Esophagus squamous epithelium (tissue), 4 donors: ENCODE measurements around the gene MPST.

Experiments used
- POLR2A ChIP-seq, 4 donors: fragments of 450-650 bp; IDR thresholded peaks; one replicate each; pipeline ENCODE4 v1.6.1; 2017; ENCODE audit warnings: antibody characterized with exemption in 4 of 4, mild to moderate bottlenecking in 4 of 4, moderate library complexity in 3 of 4
- TF ChIP-seq, protein P1 (sequence below), 6 experiments: fragments of 450-650 bp in 4 of 6; fragments of 200-600 bp in 2 of 6; sonication (generic) in 2 of 6; IDR thresholded peaks; one replicate each; pipeline ENCODE4 v1.5.1; 2016 to 2019; ENCODE audit warnings: antibody characterized with exemption in 6 of 6, mild to moderate bottlenecking in 4 of 6, moderate library complexity in 4 of 6

DNA sequence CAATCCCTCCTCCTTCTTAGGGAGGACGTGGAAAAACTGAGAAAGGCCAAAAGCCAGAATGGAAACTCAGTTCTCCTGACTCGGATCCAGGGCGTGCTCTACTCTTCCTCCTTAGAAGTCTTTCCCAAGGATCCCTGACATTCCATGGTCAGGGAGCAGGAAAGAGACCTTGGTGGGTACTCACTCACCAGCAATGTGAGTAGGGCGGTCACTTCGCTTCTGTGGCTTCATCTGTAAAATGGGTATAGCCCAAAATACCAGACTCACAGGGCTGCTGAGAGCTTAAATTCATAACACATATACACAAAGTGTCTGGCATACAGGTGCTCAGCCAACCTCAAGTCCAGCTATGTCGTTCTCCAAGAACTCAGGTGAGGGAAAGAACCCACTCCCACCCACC lies 31.4 kb downstream of the MPST start:
- no peak for TF ChIP-seq POLR2A (IDR thresholded peaks at IDR 0.05)
- TF ChIP-seq, protein P1, sequence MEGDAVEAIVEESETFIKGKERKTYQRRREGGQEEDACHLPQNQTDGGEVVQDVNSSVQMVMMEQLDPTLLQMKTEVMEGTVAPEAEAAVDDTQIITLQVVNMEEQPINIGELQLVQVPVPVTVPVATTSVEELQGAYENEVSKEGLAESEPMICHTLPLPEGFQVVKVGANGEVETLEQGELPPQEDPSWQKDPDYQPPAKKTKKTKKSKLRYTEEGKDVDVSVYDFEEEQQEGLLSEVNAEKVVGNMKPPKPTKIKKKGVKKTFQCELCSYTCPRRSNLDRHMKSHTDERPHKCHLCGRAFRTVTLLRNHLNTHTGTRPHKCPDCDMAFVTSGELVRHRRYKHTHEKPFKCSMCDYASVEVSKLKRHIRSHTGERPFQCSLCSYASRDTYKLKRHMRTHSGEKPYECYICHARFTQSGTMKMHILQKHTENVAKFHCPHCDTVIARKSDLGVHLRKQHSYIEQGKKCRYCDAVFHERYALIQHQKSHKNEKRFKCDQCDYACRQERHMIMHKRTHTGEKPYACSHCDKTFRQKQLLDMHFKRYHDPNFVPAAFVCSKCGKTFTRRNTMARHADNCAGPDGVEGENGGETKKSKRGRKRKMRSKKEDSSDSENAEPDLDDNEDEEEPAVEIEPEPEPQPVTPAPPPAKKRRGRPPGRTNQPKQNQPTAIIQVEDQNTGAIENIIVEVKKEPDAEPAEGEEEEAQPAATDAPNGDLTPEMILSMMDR (IDR thresholded peaks at IDR 0.05) = no peak
